ENCODE data around the gene NAALADL1. TPM values are rescaled to one million over a fixed set of nuclear protein-coding genes. Genes with fewer than 3 reads are reported as not detected.

NAALADL1 gene
- total RNA-seq, 2 donors from 2014 or later: 2.2 to 4.5 TPM

- Histone ChIP-seq H3K27me3 (ENCODE audit: control insufficient read depth, insufficient read depth, low read length, poor library complexity, severe bottlenecking) (no peaks in the 10 kb centered on the region), H3K9me3 (ENCODE audit: control insufficient read depth, low read length) (no peaks in the 10 kb centered on the region), H3K9ac (ENCODE audit: extremely low read depth, low read length, poor library complexity, severe bottlenecking) (no peak overlapping the region), H3K4me3 (ENCODE audit: low read length) (no peak overlapping the region), H3K27ac (ENCODE audit: low read depth, low read length) (no peak overlapping the region), H3K36me3 (ENCODE audit: control insufficient read depth, insufficient read depth, low read length) (peaks cover 20% of the 10 kb centered on the region), H3K4me1 (ENCODE audit: control insufficient read depth, insufficient read depth, low read length) (no peaks in the 10 kb centered on the region)
- peaks cover 33% of the 10 kb centered on the region for H3K36me3 Mint-ChIP-seq (ENCODE audit: low read depth)
- no peak overlapping the region for H3K4me3 Mint-ChIP-seq
- DNase-seq: no peak
- no peak for TF ChIP-seq CTCF (conservative IDR thresholded peaks at IDR 0.05)
- peaks cover 5% of the 10 kb centered on the region for H3K4me1 Mint-ChIP-seq
- H3K9me3 Mint-ChIP-seq: no peaks in the 10 kb centered on the region
- 89 to 94% methylated on average over 5 to 6 of the region's 6 CpGs for WGBS, 2 experiments (ENCODE audit: insufficient coverage in 1 of 2, insufficient read length in 1 of 2)
- no peak overlapping the region for H3K27ac Mint-ChIP-seq
- H3K27me3 Mint-ChIP-seq (ENCODE audit: insufficient read depth): no peaks in the 10 kb centered on the region
These were observed 40.4 kb downstream of the NAALADL1 start for GRCh38 chr11:65017937-65018336.

GRCh38 chr11:65016705-65017104 is 41.6 kb downstream of the NAALADL1 start:
- Histone ChIP-seq H3K27me3 (ENCODE audit: control insufficient read depth, insufficient read depth, low read length, poor library complexity, severe bottlenecking) (no peaks in the 10 kb centered on the region), H3K9ac (ENCODE audit: extremely low read depth, low read length, poor library complexity, severe bottlenecking) (no peak overlapping the region), H3K27ac (ENCODE audit: low read depth, low read length) (no peak overlapping the region), H3K4me3 (ENCODE audit: low read length) (no peak overlapping the region), H3K4me1 (ENCODE audit: control insufficient read depth, insufficient read depth, low read length) (no peaks in the 10 kb centered on the region), H3K9me3 (ENCODE audit: control insufficient read depth, low read length) (no peaks in the 10 kb centered on the region), H3K36me3 (ENCODE audit: control insufficient read depth, insufficient read depth, low read length) (peaks cover 20% of the 10 kb centered on the region)
- Mint-ChIP-seq H3K36me3 (ENCODE audit: low read depth) (peaks cover 28% of the 10 kb centered on the region), H3K27ac (no peak overlapping the region), H3K4me3 (no peak overlapping the region), H3K9me3 (no peaks in the 10 kb centered on the region), H3K4me1 (peaks cover 6% of the 10 kb centered on the region), H3K27me3 (ENCODE audit: insufficient read depth) (no peaks in the 10 kb centered on the region)
- TF ChIP-seq CTCF (conservative IDR thresholded peaks at IDR 0.05): peak; percentile 57
- 98 to 100% methylated on average over 4 of the region's 4 CpGs for WGBS, 2 experiments (ENCODE audit: insufficient coverage in 1 of 2, insufficient read length in 1 of 2)
- peak; percentile 58 for DNase-seq

GRCh38 chr11:65014726-65015227 is 43.6 kb downstream of the NAALADL1 start:
- no peak for DNase-seq
- TF ChIP-seq CTCF (conservative IDR thresholded peaks at IDR 0.05): no peak
- Histone ChIP-seq H3K27ac (ENCODE audit: low read depth, low read length) (peak overlapping the region; percentile 97), H3K4me3 (ENCODE audit: low read length) (peak overlapping the region; percentile 89), H3K36me3 (ENCODE audit: control insufficient read depth, insufficient read depth, low read length) (peaks cover 15% of the 10 kb centered on the region), H3K9ac (ENCODE audit: extremely low read depth, low read length, poor library complexity, severe bottlenecking) (peak overlapping the region; percentile 30), H3K27me3 (ENCODE audit: control insufficient read depth, insufficient read depth, low read length, poor library complexity, severe bottlenecking) (no peaks in the 10 kb centered on the region), H3K9me3 (ENCODE audit: control insufficient read depth, low read length) (no peaks in the 10 kb centered on the region), H3K4me1 (ENCODE audit: control insufficient read depth, insufficient read depth, low read length) (no peaks in the 10 kb centered on the region)
- H3K4me3 Mint-ChIP-seq: peak overlapping the region; percentile 70
- 46 to 52% methylated on average over 18 to 23 of the region's 23 CpGs for WGBS, 2 experiments (ENCODE audit: insufficient coverage in 1 of 2, insufficient read length in 1 of 2)
- H3K36me3 Mint-ChIP-seq (ENCODE audit: low read depth): peaks cover 26% of the 10 kb centered on the region
- H3K27ac Mint-ChIP-seq: peak overlapping the region; percentile 78
- no peaks in the 10 kb centered on the region for H3K9me3 Mint-ChIP-seq
- no peaks in the 10 kb centered on the region for H3K27me3 Mint-ChIP-seq (ENCODE audit: insufficient read depth)
- peaks cover 6% of the 10 kb centered on the region for H3K4me1 Mint-ChIP-seq

All from endodermal cell (in vitro differentiated cells).